Effector memory CD8-positive, alpha-beta T cell (primary cell): ENCODE data around the gene KHSRP.
A peak's percentile ranks its signal among the peaks of the same experiment; 100 is the strongest.

Experiments used
- ATAC-seq: fragments of 150-1000 bp; cut with Tn5 transposase; replicated peaks from 2 replicates; pipeline ENCODE4 v1.10.0; 2021; ENCODE audit warnings: mild to moderate bottlenecking, moderate library complexity
- DNase-seq, 3 experiments: peaks; one replicate each; pipeline ENCODE4 v3.0.0; 2021
- H3K27ac Mint-ChIP-seq, 2 donors: one replicate each; pipeline ENCODE4 v1.8.0; 2022; ENCODE audit warnings: mild to moderate bottlenecking in 2 of 2, mixed read lengths in 2 of 2, moderate library complexity in 2 of 2
- H3K27me3 Mint-ChIP-seq, 2 donors: one replicate each; pipeline ENCODE4 v1.8.0; 2022; ENCODE audit warnings: mixed read lengths in 2 of 2
- H3K36me3 Mint-ChIP-seq: one replicate; pipeline ENCODE4 v1.8.0; 2022; ENCODE audit warnings: mild to moderate bottlenecking, moderate library complexity, mixed read lengths; ENCODE audit not compliant: insufficient read depth
- H3K4me1 Mint-ChIP-seq, 2 donors: one replicate each; pipeline ENCODE4 v1.8.0; 2022; ENCODE audit warnings: low read depth in 2 of 2, mixed read lengths in 2 of 2
- H3K4me3 Mint-ChIP-seq, 2 donors: one replicate each; pipeline ENCODE4 v1.8.0; 2022; ENCODE audit warnings: mild to moderate bottlenecking in 2 of 2, mixed read lengths in 2 of 2, moderate library complexity in 2 of 2
- H3K9me3 Mint-ChIP-seq, 2 donors: one replicate each; pipeline ENCODE4 v1.8.0; 2022; ENCODE audit warnings: mixed read lengths in 2 of 2

KHSRP gene

GRCh38 chr19:6381030-6381750 lies 43.4 kb downstream of the KHSRP start:
- no peaks in the 10 kb centered on the region for H3K9me3 Mint-ChIP-seq
- peaks cover 78% of the 10 kb centered on the region for H3K36me3 Mint-ChIP-seq
- no peaks in the 10 kb centered on the region for H3K27me3 Mint-ChIP-seq
- H3K4me3 Mint-ChIP-seq, result no peak overlapping the region
- H3K4me1 Mint-ChIP-seq, result no peaks in the 10 kb centered on the region
- DNase-seq (no peak), ATAC-seq (no peak)
- peak overlapping the region in 1 of 2 donors; percentile 80 for H3K27ac Mint-ChIP-seq

GRCh38 chr19:6379744-6380143 lies 44.9 kb downstream of the KHSRP start:
- no peak overlapping the region for H3K27ac Mint-ChIP-seq
- H3K4me3 Mint-ChIP-seq, result no peak overlapping the region
- H3K9me3 Mint-ChIP-seq, result no peaks in the 10 kb centered on the region
- ATAC-seq, result no peak
- H3K27me3 Mint-ChIP-seq, result no peaks in the 10 kb centered on the region
- peaks cover 72% of the 10 kb centered on the region for H3K36me3 Mint-ChIP-seq
- H3K4me1 Mint-ChIP-seq, result no peaks in the 10 kb centered on the region
- no peak for DNase-seq

GRCh38 chr19:6378486-6378885 lies 46.1 kb downstream of the KHSRP start:
- Mint-ChIP-seq H3K27ac (peak overlapping the region in 1 of 2 donors; percentile 77), H3K9me3 (no peaks in the 10 kb centered on the region), H3K4me3 (no peak overlapping the region), H3K4me1 (peaks cover 4% of the 10 kb centered on the region in 2 donors), H3K36me3 (peaks cover 67% of the 10 kb centered on the region), H3K27me3 (no peaks in the 10 kb centered on the region)
- DNase-seq, result no peak
- ATAC-seq, result no peak

GRCh38 chr19:6378041-6378440 lies 46.6 kb downstream of the KHSRP start:
- Mint-ChIP-seq H3K4me3 (no peak overlapping the region), H3K9me3 (no peaks in the 10 kb centered on the region), H3K27me3 (no peaks in the 10 kb centered on the region), H3K27ac (peak overlapping the region in 1 of 2 donors; percentile 77), H3K4me1 (peaks cover 4 to 6% of the 10 kb centered on the region in 2 donors), H3K36me3 (peaks cover 66% of the 10 kb centered on the region)
- no peak for ATAC-seq
- DNase-seq, result no peak

- H3K9me3 Mint-ChIP-seq, result no peaks in the 10 kb centered on the region
- DNase-seq (no peak), ATAC-seq (no peak)
- no peak overlapping the region for H3K4me3 Mint-ChIP-seq
- peak overlapping the region in 1 of 2 donors; percentile 26 for H3K27ac Mint-ChIP-seq
- H3K27me3 Mint-ChIP-seq, result no peaks in the 10 kb centered on the region
- peaks cover 8 to 10% of the 10 kb centered on the region in 2 donors for H3K4me1 Mint-ChIP-seq
- H3K36me3 Mint-ChIP-seq, result peaks cover 63% of the 10 kb centered on the region
Measured at GRCh38 chr19:6376512-6377190, 48.0 kb downstream of the KHSRP start.

- ATAC-seq, result no peak
- Mint-ChIP-seq H3K9me3 (no peaks in the 10 kb centered on the region), H3K36me3 (peaks cover 51% of the 10 kb centered on the region), H3K4me3 (peak within 1 kb of the TSS in 1 of 2 donors; percentile 19), H3K27ac (peak within 1 kb of the TSS in 1 of 2 donors; percentile 26), H3K4me1 (peaks cover 10% of the 10 kb centered on the region in 2 donors), H3K27me3 (no peaks in the 10 kb centered on the region)
- no peak for DNase-seq
Measured at GRCh38 chr19:6375411-6376010, 49.1 kb downstream of the KHSRP start, which contains the start of gene PSPN. Gene PSPN, minus strand, starts transcription at chr19:6375933. Its CDS starts 84 bp downstream, at chr19:6375849.

- no peak for ATAC-seq
- Mint-ChIP-seq H3K27ac (no peak overlapping the region), H3K27me3 (no peaks in the 10 kb centered on the region), H3K4me3 (peak overlapping the region in 1 of 2 donors; percentile 19), H3K9me3 (no peaks in the 10 kb centered on the region), H3K36me3 (peaks cover 45% of the 10 kb centered on the region), H3K4me1 (peaks cover 10 to 11% of the 10 kb centered on the region in 2 donors)
- no peak for DNase-seq
Measured at GRCh38 chr19:6374711-6375410, 49.8 kb downstream of the KHSRP start.

- DNase-seq, result no peak
- peaks cover 39% of the 10 kb centered on the region for H3K36me3 Mint-ChIP-seq
- peak overlapping the region; percentile 93 to 94 for H3K4me3 Mint-ChIP-seq
- peaks cover 10 to 13% of the 10 kb centered on the region in 2 donors for H3K4me1 Mint-ChIP-seq
- H3K27me3 Mint-ChIP-seq, result no peaks in the 10 kb centered on the region
- H3K27ac Mint-ChIP-seq, result peak overlapping the region in 1 of 2 donors; percentile 88
- ATAC-seq, result no peak
- H3K9me3 Mint-ChIP-seq, result no peaks in the 10 kb centered on the region
Measured at GRCh38 chr19:6374161-6374709, 50.4 kb downstream of the KHSRP start.

GRCh38 chr19:6373813-6374108 lies 50.9 kb downstream of the KHSRP start:
- Mint-ChIP-seq H3K27ac (peak overlapping the region in 1 of 2 donors; percentile 88), H3K36me3 (peaks cover 34% of the 10 kb centered on the region), H3K27me3 (no peaks in the 10 kb centered on the region), H3K4me1 (peaks cover 10 to 13% of the 10 kb centered on the region in 2 donors), H3K9me3 (no peaks in the 10 kb centered on the region), H3K4me3 (peak overlapping the region; percentile 93 to 94)
- DNase-seq, result no peak
- ATAC-seq, result no peak

- peaks cover 33% of the 10 kb centered on the region for H3K36me3 Mint-ChIP-seq
- H3K4me3 Mint-ChIP-seq, result peak overlapping the region; percentile 93 to 94
- H3K4me1 Mint-ChIP-seq, result peaks cover 10 to 13% of the 10 kb centered on the region in 2 donors
- no peaks in the 10 kb centered on the region for H3K27me3 Mint-ChIP-seq
- no peaks in the 10 kb centered on the region for H3K9me3 Mint-ChIP-seq
- DNase-seq (peak; percentile 94 to 97 (median 96)), ATAC-seq (peak; percentile 64)
- peak overlapping the region; percentile 88 to 95 for H3K27ac Mint-ChIP-seq
Measured at GRCh38 chr19:6373096-6373812, 51.4 kb downstream of the KHSRP start.

- H3K4me3 Mint-ChIP-seq, result peak within 1 kb of the TSS; percentile 93 to 94
- H3K27ac Mint-ChIP-seq, result peak within 1 kb of the TSS; percentile 88 to 95
- ATAC-seq (peak; percentile 82), DNase-seq (peak; percentile 93 to 97 (median 95))
- peaks cover 38% of the 10 kb centered on the region for H3K36me3 Mint-ChIP-seq
- no peaks in the 10 kb centered on the region for H3K27me3 Mint-ChIP-seq
- H3K4me1 Mint-ChIP-seq, result peaks cover 10 to 13% of the 10 kb centered on the region in 2 donors
- H3K9me3 Mint-ChIP-seq, result no peaks in the 10 kb centered on the region
Measured at GRCh38 chr19:6372594-6373095, 52.0 kb downstream of the KHSRP start, which contains the start of gene ALKBH7. Gene ALKBH7, plus strand, starts transcription at chr19:6372794. Its CDS starts 27 bp downstream, at chr19:6372821.

- DNase-seq, result no peak
- ATAC-seq, result no peak
- Mint-ChIP-seq H3K4me3 (peak overlapping the region; percentile 6 to 44), H3K27ac (no peak overlapping the region), H3K36me3 (peaks cover 65% of the 10 kb centered on the region), H3K4me1 (peaks cover 14% of the 10 kb centered on the region in 2 donors), H3K27me3 (no peaks in the 10 kb centered on the region), H3K9me3 (no peaks in the 10 kb centered on the region)
Measured at GRCh38 chr19:6364353-6364752, 60.3 kb downstream of the KHSRP start.
